HepG2 (cell line): Measurements from ENCODE around the gene CCSER2. TPM values are rescaled to one million over a fixed set of nuclear protein-coding genes. Genes with fewer than 3 reads are reported as not detected.

ENCODE experiments used
- GABPA ChIP-seq, 2 experiments: IDR thresholded peaks; 2 replicates each; pipeline ENCODE4 v1.6.1; 2011 to 2016; ENCODE audit warnings: low read depth in 2 of 2, low read length in 1 of 2, missing biosample characterization in 1 of 2, missing genetic modification characterization in 1 of 2
- HCFC1 ChIP-seq: fragments of 150-350 bp; IDR thresholded peaks from 2 replicates; pipeline ENCODE4 v1.6.1; 2014; ENCODE audit warnings: low read depth, low read length
- JUND ChIP-seq: sonication (generic); formaldehyde crosslinking; IDR thresholded peaks from 2 replicates; pipeline ENCODE4 v1.8.0; 2022; ENCODE audit warnings: mild to moderate bottlenecking, missing genetic modification reagents
- MAFK ChIP-seq, 2 experiments: IDR thresholded peaks in 1 of 2; conservative IDR thresholded peaks in 1 of 2; 2 replicates each; pipeline ENCODE4 v1.6.1; 2011; ENCODE audit warnings: improper control_type of control experiment in 2 of 2, low read length in 2 of 2
- MZF1 ChIP-seq: sonication (generic); formaldehyde crosslinking; IDR thresholded peaks from 2 replicates; pipeline ENCODE4 v1.8.1; 2023; ENCODE audit warnings: mild to moderate bottlenecking, missing genetic modification reagents, borderline replicate concordance
- RARA ChIP-seq: IDR thresholded peaks from 2 replicates; pipeline ENCODE4 v1.6.1; 2016; ENCODE audit warnings: missing genetic modification reagents, missing compliant biosample characterization
- SP4 ChIP-seq: sonication (generic); formaldehyde crosslinking; IDR thresholded peaks from 2 replicates; pipeline ENCODE4 v1.8.1; 2023; ENCODE audit warnings: mild to moderate bottlenecking, missing genetic modification reagents
- STAG1 ChIP-seq: sonication (generic); formaldehyde crosslinking; IDR thresholded peaks from 2 replicates; pipeline ENCODE4 v1.4.0; 2020; ENCODE audit warnings: missing genetic modification reagents
- STAT5B ChIP-seq: sonication (generic); formaldehyde crosslinking; IDR thresholded peaks from 2 replicates; pipeline ENCODE4 v1.4.0; 2020; ENCODE audit warnings: missing genetic modification reagents
- ZKSCAN8 ChIP-seq: IDR thresholded peaks from 2 replicates; pipeline ENCODE4 v1.6.1; 2016; ENCODE audit warnings: borderline replicate concordance, missing genetic modification reagents, missing compliant biosample characterization
- ZNF264 ChIP-seq: sonication (generic); formaldehyde crosslinking; IDR thresholded peaks from 2 replicates; pipeline ENCODE4 v1.4.0; 2020; ENCODE audit warnings: missing genetic modification reagents
- ZSCAN22 ChIP-seq: sonication (generic); formaldehyde crosslinking; IDR thresholded peaks from 2 replicates; pipeline ENCODE4 v1.4.0; 2020; ENCODE audit warnings: mild to moderate bottlenecking, missing genetic modification reagents
- ZSCAN31 ChIP-seq: sonication (generic); formaldehyde crosslinking; IDR thresholded peaks from 2 replicates; pipeline ENCODE4 v1.5.0; 2020; ENCODE audit warnings: low read depth, mild to moderate bottlenecking, missing genetic modification reagents
- polyA plus RNA-seq, 8 experiments: library from polyadenylated mRNA; depleted of rRNA in 3 of 8; stranded (reverse) in 7 of 8; unstranded in 1 of 8; fragments of >200 nt; fragmentation: Illumina TruSeq in 4 of 8; extraction: Trizol in 4 of 8; gene quantifications; 2 replicates each; pipeline versions ENCODE4 v1.2.1 to v1.2.3, GENCODE V29; 2011 to 2016; ENCODE audit warnings: low read depth in 4 of 8, missing spikeins in 1 of 8, mixed read lengths in 1 of 8; ENCODE audit not compliant: insufficient read depth in 1 of 8
- total RNA-seq, 5 experiments: library from RNA; depleted of rRNA; stranded (reverse); fragments of >200 nt; fragmentation: Illumina TruSeq; extraction: Trizol; gene quantifications; 2 replicates each; pipeline ENCODE4 v1.2.3, GENCODE V29; 2016; ENCODE audit warnings: low read depth in 1 of 5
- TF ChIP-seq, protein P1 (sequence below): sonication (generic); formaldehyde crosslinking; IDR thresholded peaks from 2 replicates; pipeline ENCODE4 v1.9.0; 2021; ENCODE audit warnings: missing genetic modification reagents, borderline replicate concordance
- TF ChIP-seq, protein P2 (sequence below), 2 experiments: IDR thresholded peaks; 2 replicates each; pipeline ENCODE4 v1.6.1; 2011 to 2012; ENCODE audit warnings: low read length in 2 of 2, borderline replicate concordance in 1 of 2, low read depth in 1 of 2, mild to moderate bottlenecking in 1 of 2, moderate library complexity in 1 of 2
- TF ChIP-seq, protein P3 (sequence below): sonication (generic); formaldehyde crosslinking; IDR thresholded peaks from 2 replicates; pipeline ENCODE4 v1.4.0; 2020; ENCODE audit warnings: mild to moderate bottlenecking, missing genetic modification reagents
- TF ChIP-seq, protein P4 (sequence below): sonication (generic); formaldehyde crosslinking; IDR thresholded peaks from 2 replicates; pipeline ENCODE4 v1.4.0; 2020; ENCODE audit warnings: missing genetic modification reagents
- TF ChIP-seq, protein P5 (sequence below): sonication (generic); formaldehyde crosslinking; IDR thresholded peaks from 2 replicates; pipeline ENCODE4 v1.8.0; 2022; ENCODE audit warnings: missing genetic modification reagents, mild to moderate bottlenecking, moderate library complexity, borderline replicate concordance

Gene CCSER2
- total and polyA plus RNA-seq, 2 of the 13 experiments (the other 11 are each of a cell fraction or from before 2014, with no cell fraction given): 13.3 to 17.2 TPM

DNA sequence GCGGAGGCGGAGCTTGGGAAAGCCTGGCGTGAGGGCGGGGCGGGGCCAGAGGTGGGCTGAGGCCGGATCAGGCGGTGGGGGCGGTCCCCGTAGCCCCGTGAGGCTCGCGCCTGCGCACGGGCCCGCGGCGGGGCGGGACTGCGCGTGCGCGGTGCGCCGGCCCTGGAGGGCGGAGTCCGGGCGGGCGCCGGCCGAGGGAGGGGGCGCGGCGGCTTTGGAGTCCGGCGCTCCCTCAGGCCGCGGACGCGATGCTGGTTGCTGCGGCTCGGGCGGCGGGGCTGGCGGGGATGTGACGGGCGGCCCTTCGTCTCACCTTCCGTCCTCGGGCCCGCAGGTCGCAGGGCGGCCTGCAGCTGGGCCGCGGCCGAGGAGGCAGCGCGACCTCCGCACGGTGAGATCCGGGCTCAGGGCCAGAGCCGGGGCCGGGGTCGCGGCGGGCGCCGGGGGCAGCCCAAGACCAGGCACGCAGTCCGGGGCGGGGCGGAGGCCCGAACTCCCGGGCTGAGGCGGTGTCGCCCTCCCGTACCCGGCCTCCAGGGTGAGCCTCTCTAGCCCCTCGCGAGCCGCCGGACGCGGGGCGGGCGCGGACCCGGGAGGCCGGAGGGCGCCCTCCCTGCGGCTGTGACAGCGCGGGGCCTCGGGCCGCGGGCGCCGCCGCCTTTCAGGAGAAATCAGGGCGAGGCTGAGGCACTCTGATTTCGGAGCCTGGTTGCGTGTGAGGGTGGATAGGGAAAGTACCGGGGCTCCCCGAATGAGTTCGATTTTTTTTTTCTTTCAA is at the start of gene CCSER2 (continued):
- TF ChIP-seq ZSCAN22 (CRISPR knock-in tag) (no peak), JUND (no peak), ZNF264 (CRISPR knock-in tag) (no peak), MAFK (conservative IDR thresholded peaks at IDR 0.05 in 1 of 2, IDR thresholded peaks at IDR 0.05 in 1 of 2; ENCODE audit: low read length in 2 of 2) (no peak), HCFC1 (no peak), STAG1 (CRISPR knock-in tag) (no peak), MZF1 (CRISPR knock-in tag) (no peak), GABPA (IDR thresholded peaks at IDR 0.05; ENCODE audit: low read depth, low read length) (no peak), GABPA (CRISPR knock-in tag; IDR thresholded peaks at IDR 0.05; ENCODE audit: low read depth) (no peak), STAT5B (CRISPR knock-in tag) (no peak), SP4 (CRISPR knock-in tag) (peak; percentile 88), ZSCAN31 (0 out of 2 replicates have a peak, but pooled peaks have one; percentile 40), RARA (no peak), ZKSCAN8 (CRISPR knock-in tag) (no peak)
- TF ChIP-seq, protein P1, sequence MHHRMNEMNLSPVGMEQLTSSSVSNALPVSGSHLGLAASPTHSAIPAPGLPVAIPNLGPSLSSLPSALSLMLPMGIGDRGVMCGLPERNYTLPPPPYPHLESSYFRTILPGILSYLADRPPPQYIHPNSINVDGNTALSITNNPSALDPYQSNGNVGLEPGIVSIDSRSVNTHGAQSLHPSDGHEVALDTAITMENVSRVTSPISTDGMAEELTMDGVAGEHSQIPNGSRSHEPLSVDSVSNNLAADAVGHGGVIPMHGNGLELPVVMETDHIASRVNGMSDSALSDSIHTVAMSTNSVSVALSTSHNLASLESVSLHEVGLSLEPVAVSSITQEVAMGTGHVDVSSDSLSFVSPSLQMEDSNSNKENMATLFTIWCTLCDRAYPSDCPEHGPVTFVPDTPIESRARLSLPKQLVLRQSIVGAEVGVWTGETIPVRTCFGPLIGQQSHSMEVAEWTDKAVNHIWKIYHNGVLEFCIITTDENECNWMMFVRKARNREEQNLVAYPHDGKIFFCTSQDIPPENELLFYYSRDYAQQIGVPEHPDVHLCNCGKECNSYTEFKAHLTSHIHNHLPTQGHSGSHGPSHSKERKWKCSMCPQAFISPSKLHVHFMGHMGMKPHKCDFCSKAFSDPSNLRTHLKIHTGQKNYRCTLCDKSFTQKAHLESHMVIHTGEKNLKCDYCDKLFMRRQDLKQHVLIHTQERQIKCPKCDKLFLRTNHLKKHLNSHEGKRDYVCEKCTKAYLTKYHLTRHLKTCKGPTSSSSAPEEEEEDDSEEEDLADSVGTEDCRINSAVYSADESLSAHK (CRISPR knock-in tag): no peak
- TF ChIP-seq, protein P2, sequence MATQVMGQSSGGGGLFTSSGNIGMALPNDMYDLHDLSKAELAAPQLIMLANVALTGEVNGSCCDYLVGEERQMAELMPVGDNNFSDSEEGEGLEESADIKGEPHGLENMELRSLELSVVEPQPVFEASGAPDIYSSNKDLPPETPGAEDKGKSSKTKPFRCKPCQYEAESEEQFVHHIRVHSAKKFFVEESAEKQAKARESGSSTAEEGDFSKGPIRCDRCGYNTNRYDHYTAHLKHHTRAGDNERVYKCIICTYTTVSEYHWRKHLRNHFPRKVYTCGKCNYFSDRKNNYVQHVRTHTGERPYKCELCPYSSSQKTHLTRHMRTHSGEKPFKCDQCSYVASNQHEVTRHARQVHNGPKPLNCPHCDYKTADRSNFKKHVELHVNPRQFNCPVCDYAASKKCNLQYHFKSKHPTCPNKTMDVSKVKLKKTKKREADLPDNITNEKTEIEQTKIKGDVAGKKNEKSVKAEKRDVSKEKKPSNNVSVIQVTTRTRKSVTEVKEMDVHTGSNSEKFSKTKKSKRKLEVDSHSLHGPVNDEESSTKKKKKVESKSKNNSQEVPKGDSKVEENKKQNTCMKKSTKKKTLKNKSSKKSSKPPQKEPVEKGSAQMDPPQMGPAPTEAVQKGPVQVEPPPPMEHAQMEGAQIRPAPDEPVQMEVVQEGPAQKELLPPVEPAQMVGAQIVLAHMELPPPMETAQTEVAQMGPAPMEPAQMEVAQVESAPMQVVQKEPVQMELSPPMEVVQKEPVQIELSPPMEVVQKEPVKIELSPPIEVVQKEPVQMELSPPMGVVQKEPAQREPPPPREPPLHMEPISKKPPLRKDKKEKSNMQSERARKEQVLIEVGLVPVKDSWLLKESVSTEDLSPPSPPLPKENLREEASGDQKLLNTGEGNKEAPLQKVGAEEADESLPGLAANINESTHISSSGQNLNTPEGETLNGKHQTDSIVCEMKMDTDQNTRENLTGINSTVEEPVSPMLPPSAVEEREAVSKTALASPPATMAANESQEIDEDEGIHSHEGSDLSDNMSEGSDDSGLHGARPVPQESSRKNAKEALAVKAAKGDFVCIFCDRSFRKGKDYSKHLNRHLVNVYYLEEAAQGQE (IDR thresholded peaks at IDR 0.05; ENCODE audit: borderline replicate concordance in 1 of 2, low read depth in 1 of 2, low read length in 2 of 2): no peak
- TF ChIP-seq, protein P3, sequence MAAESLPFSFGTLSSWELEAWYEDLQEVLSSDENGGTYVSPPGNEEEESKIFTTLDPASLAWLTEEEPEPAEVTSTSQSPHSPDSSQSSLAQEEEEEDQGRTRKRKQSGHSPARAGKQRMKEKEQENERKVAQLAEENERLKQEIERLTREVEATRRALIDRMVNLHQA (CRISPR knock-in tag): no peak
- TF ChIP-seq, protein P4, sequence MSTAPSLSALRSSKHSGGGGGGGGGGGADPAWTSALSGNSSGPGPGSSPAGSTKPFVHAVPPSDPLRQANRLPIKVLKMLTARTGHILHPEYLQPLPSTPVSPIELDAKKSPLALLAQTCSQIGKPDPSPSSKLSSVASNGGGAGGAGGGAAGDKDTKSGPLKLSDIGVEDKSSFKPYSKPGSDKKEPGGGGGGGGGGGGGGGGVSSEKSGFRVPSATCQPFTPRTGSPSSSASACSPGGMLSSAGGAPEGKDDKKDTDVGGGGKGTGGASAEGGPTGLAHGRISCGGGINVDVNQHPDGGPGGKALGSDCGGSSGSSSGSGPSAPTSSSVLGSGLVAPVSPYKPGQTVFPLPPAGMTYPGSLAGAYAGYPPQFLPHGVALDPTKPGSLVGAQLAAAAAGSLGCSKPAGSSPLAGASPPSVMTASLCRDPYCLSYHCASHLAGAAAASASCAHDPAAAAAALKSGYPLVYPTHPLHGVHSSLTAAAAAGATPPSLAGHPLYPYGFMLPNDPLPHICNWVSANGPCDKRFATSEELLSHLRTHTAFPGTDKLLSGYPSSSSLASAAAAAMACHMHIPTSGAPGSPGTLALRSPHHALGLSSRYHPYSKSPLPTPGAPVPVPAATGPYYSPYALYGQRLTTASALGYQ (CRISPR knock-in tag): no peak
- TF ChIP-seq, protein P5, sequence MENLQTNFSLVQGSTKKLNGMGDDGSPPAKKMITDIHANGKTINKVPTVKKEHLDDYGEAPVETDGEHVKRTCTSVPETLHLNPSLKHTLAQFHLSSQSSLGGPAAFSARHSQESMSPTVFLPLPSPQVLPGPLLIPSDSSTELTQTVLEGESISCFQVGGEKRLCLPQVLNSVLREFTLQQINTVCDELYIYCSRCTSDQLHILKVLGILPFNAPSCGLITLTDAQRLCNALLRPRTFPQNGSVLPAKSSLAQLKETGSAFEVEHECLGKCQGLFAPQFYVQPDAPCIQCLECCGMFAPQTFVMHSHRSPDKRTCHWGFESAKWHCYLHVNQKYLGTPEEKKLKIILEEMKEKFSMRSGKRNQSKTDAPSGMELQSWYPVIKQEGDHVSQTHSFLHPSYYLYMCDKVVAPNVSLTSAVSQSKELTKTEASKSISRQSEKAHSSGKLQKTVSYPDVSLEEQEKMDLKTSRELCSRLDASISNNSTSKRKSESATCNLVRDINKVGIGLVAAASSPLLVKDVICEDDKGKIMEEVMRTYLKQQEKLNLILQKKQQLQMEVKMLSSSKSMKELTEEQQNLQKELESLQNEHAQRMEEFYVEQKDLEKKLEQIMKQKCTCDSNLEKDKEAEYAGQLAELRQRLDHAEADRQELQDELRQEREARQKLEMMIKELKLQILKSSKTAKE: no peak
